ENCODE measurements around the gene OLR1.

DNA sequence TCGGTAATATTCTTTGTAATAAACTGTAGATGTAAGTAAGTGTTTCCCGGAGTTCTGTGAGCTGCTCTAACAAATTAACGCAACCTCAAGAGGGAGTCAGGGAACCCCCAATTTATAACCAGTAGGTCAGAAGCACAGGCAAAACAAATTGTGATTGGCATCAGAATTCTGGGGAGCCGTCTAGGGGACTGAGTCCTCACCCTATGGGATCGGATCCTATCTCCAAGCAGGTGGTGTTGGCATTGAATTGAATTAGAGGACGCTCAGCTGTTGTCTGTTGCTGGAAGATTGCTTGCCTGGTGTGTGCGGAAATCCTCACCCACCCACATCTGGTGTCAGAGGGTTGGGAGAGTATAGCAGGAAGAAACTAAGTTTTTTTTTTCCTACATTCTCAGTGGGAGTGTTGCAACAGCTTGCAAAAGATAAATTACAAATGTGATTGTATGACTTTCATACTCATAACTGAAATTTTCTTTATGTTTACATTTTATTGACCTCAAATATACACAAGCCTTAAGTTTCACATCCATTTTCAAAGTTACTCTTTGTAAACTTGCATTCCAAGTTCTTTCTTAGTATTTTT, 12.4 kb upstream of the OLR1 start:
- TF ChIP-seq ARNT (IDR thresholded peaks at IDR 0.05) (no peak), HDGF (IDR thresholded peaks at IDR 0.05; ENCODE audit: borderline replicate concordance) (no peak), BHLHE40 (IDR thresholded peaks at IDR 0.05; ENCODE audit: borderline replicate concordance) (no peak), CTBP1 (IDR thresholded peaks at IDR 0.05; ENCODE audit: borderline replicate concordance) (no peak)

Data from HEK293T (cell line).